HepG2 (cell line): ENCODE results near the gene SLC29A3. TPM values are rescaled to one million over a fixed set of nuclear protein-coding genes. Genes with fewer than 3 reads are reported as not detected.

ENCODE experiments used
- ATAC-seq: fragments of 200-7000 bp; cut with Tn5 transposase; 3 replicates; pipeline ENCODE4 v1.9.1; 2020; ENCODE audit warnings: mild to moderate bottlenecking, moderate library complexity
- BruUV-seq: library from RNA; stranded (reverse); fragments of 400-500 nt; replicated peaks from 2 replicates; lab custom pipeline; 2021; lab: Mats Ljungman, UMichigan
- CTCF ChIA-PET: fragments of 300-600 bp; formaldehyde crosslinking; extraction: SDS; loops from one replicate; lab custom pipeline; 2021; ENCODE audit warnings: low total read pairs, inconsistent platforms, low intra/inter-chr PET ratio; lab: Yijun Ruan, JAX
- POLR2A ChIA-PET: fragments of 350-600 bp; sonication (Branson Sonifier 250); formaldehyde crosslinking; loops from one replicate; lab custom pipeline; 2020; ENCODE audit warnings: antibody characterized with exemption, inconsistent platforms; lab: Yijun Ruan, JAX
- DNase-seq: peaks from one replicate; pipeline ENCODE4 v3.0.0-alpha.2; 2015; ENCODE audit warnings: low spot score
- FAIRE-seq: peaks from 3 replicates; lab custom pipeline; 2011; peaks lifted over from hg19 to GRCh38; lab: Jason Lieb, UNC
- H2AFZ ChIP-seq: one replicate; pipeline ENCODE4 v1.6.1; 2011; ENCODE audit warnings: low read length, inconsistent platforms
- H3K27ac ChIP-seq: fragments of 300-600 bp; 3 replicates; pipeline ENCODE4 v1.8.0; 2011; ENCODE audit warnings: mixed run types, mild to moderate bottlenecking, mixed read lengths, low read length, inconsistent platforms; ENCODE audit not compliant: insufficient read depth; ENCODE audit errors: extremely low read length
- H3K27me3 ChIP-seq, 2 experiments: fragments of 200-600 bp in 1 of 2; 2 replicates in 1 of 2; 3 replicates in 1 of 2; pipeline versions ENCODE4 v1.6.0 to v1.8.0; 2011; ENCODE audit warnings: low read length in 2 of 2, mild to moderate bottlenecking in 2 of 2, moderate library complexity in 2 of 2, inconsistent platforms in 1 of 2; ENCODE audit not compliant: insufficient read depth in 2 of 2, control insufficient read depth in 1 of 2
- H3K36me3 ChIP-seq, 2 experiments: fragments of 200-600 bp in 1 of 2; replicated peaks in 1 of 2; 2 replicates in 1 of 2; 3 replicates in 1 of 2; pipeline versions ENCODE4 v1.5.1 to v1.8.0; 2011; ENCODE audit warnings: low read length in 2 of 2, inconsistent platforms in 1 of 2; ENCODE audit not compliant: insufficient read depth in 2 of 2, control insufficient read depth in 1 of 2
- H3K4me1 ChIP-seq: 2 replicates; pipeline ENCODE4 v1.5.1; 2012; ENCODE audit warnings: low read length, inconsistent platforms; ENCODE audit not compliant: insufficient read depth
- H3K4me2 ChIP-seq: 2 replicates; pipeline ENCODE4 v1.6.0; 2011; ENCODE audit warnings: low read depth, low read length, inconsistent platforms
- H3K4me3 ChIP-seq, 3 experiments: fragments of 200-600 bp in 1 of 3; sonication (generic), shearing (Covaris generic) in 1 of 3; replicated peaks in 1 of 3; 2 replicates each; pipeline ENCODE4 v1.5.1; 2011 to 2016; ENCODE audit warnings: low read length in 3 of 3, inconsistent platforms in 2 of 3, low read depth in 2 of 3, mild to moderate bottlenecking in 2 of 3, control low read depth in 1 of 3, mixed read lengths in 1 of 3; ENCODE audit not compliant: insufficient read depth in 1 of 3
- H3K79me2 ChIP-seq: one replicate; pipeline ENCODE4 v1.6.1; 2011; ENCODE audit warnings: low read length, inconsistent platforms; ENCODE audit not compliant: insufficient read depth
- H3K9ac ChIP-seq: 2 replicates; pipeline ENCODE4 v1.6.0; 2011; ENCODE audit warnings: mild to moderate bottlenecking, low read depth, low read length, inconsistent platforms; ENCODE audit not compliant: insufficient read depth
- H3K9me3 ChIP-seq: 2 replicates; pipeline ENCODE4 v1.5.1; 2012; ENCODE audit warnings: mild to moderate bottlenecking, low read length
- H4K20me1 ChIP-seq: 2 replicates; pipeline ENCODE4 v1.6.0; 2011; ENCODE audit warnings: inconsistent platforms, mild to moderate bottlenecking, low read length, moderate library complexity; ENCODE audit not compliant: insufficient read depth
- EP300 ChIP-seq, 3 experiments: sonication (generic) in 1 of 3; formaldehyde crosslinking in 1 of 3; IDR thresholded peaks; 2 replicates each; pipeline versions ENCODE4 v1.5.1 to v1.6.1; 2011 to 2020; ENCODE audit warnings: low read depth in 2 of 3, low read length in 2 of 3, borderline replicate concordance in 1 of 3, improper control_type of control experiment in 1 of 3, mild to moderate bottlenecking in 1 of 3, missing genetic modification reagents in 1 of 3, moderate library complexity in 1 of 3
- KDM2A ChIP-seq: sonication (generic); formaldehyde crosslinking; IDR thresholded peaks from 2 replicates; pipeline ENCODE4 v1.4.0; 2020; ENCODE audit warnings: low read depth, missing genetic modification reagents, borderline replicate concordance
- MAFK ChIP-seq, 2 experiments: IDR thresholded peaks in 1 of 2; conservative IDR thresholded peaks in 1 of 2; 2 replicates each; pipeline ENCODE4 v1.6.1; 2011; ENCODE audit warnings: improper control_type of control experiment in 2 of 2, low read length in 2 of 2
- MEF2D ChIP-seq: sonication (generic); formaldehyde crosslinking; IDR thresholded peaks from 2 replicates; pipeline ENCODE4 v1.5.1; 2020; ENCODE audit warnings: mild to moderate bottlenecking, missing genetic modification reagents
- PAXIP1 ChIP-seq: sonication (generic); formaldehyde crosslinking; conservative IDR thresholded peaks from 2 replicates; pipeline ENCODE4 v1.4.0; 2020; ENCODE audit warnings: mild to moderate bottlenecking, missing genetic modification reagents, moderate library complexity
- RFX1 ChIP-seq: fragments of 450-650 bp; IDR thresholded peaks from 2 replicates; pipeline ENCODE4 v1.6.1; 2017
- SAP130 ChIP-seq: IDR thresholded peaks from 2 replicates; pipeline ENCODE4 v1.6.1; 2016; ENCODE audit warnings: low read depth
- TCF7 ChIP-seq: sonication (generic); IDR thresholded peaks from 2 replicates; pipeline ENCODE4 v1.6.1; 2016; ENCODE audit warnings: antibody characterized with exemption, low read depth
- TOPORS ChIP-seq: sonication (generic); formaldehyde crosslinking; IDR thresholded peaks from 2 replicates; pipeline ENCODE4 v1.8.0; 2023; ENCODE audit warnings: mild to moderate bottlenecking, missing genetic modification reagents
- ZBTB38 ChIP-seq: sonication (generic); formaldehyde crosslinking; IDR thresholded peaks from 2 replicates; pipeline ENCODE4 v1.5.1; 2020; ENCODE audit warnings: mild to moderate bottlenecking, missing genetic modification reagents
- WGBS: methylation state at CpG from one replicate; pipeline ENCODE4 v1.1.6; 2017; ENCODE audit warnings: low lambda C conversion rate; 5-methylcytosine and 5-hydroxymethylcytosine counted together
- in situ Hi-C: cut with HindIII; loops from 2 replicates; pipeline ENCODE4 v1.10.0; 2017; ENCODE audit warnings: low pct_unique_long_range_greater_than_20kb; ENCODE audit not compliant: extremely low pct_ligation_motif_present
- intact Hi-C: fragments of 100-400 bp; cut with micrococcal nuclease; formaldehyde crosslinking; loops from one replicate; pipeline ENCODE4 v1.10.0; 2022; ENCODE audit not compliant: unreplicated experiment
- polyA plus RNA-seq, 8 experiments: library from polyadenylated mRNA; depleted of rRNA in 3 of 8; stranded (reverse) in 7 of 8; unstranded in 1 of 8; fragments of >200 nt; fragmentation: Illumina TruSeq in 4 of 8; extraction: Trizol in 4 of 8; gene quantifications; 2 replicates each; pipeline versions ENCODE4 v1.2.1 to v1.2.3, GENCODE V29; 2011 to 2016; ENCODE audit warnings: low read depth in 4 of 8, missing spikeins in 1 of 8, mixed read lengths in 1 of 8; ENCODE audit not compliant: insufficient read depth in 1 of 8
- total RNA-seq, 5 experiments: library from RNA; depleted of rRNA; stranded (reverse); fragments of >200 nt; fragmentation: Illumina TruSeq; extraction: Trizol; gene quantifications; 2 replicates each; pipeline ENCODE4 v1.2.3, GENCODE V29; 2016; ENCODE audit warnings: low read depth in 1 of 5
- TF ChIP-seq, protein P1 (sequence below): sonication (generic); formaldehyde crosslinking; IDR thresholded peaks from 2 replicates; pipeline ENCODE4 v1.4.0; 2020; ENCODE audit warnings: mild to moderate bottlenecking, low read depth, missing genetic modification reagents
- TF ChIP-seq, protein P2 (sequence below): sonication (generic); formaldehyde crosslinking; IDR thresholded peaks from 2 replicates; pipeline ENCODE4 v1.5.0; 2020; ENCODE audit warnings: mild to moderate bottlenecking, missing genetic modification reagents
- TF ChIP-seq, protein P3 (sequence below): sonication (generic); formaldehyde crosslinking; IDR thresholded peaks from 2 replicates; pipeline ENCODE4 v1.5.0; 2020; ENCODE audit warnings: mild to moderate bottlenecking, missing genetic modification reagents

The SLC29A3 gene
- total and polyA plus RNA-seq, 2 of the 13 experiments (the other 11 are each of a cell fraction or from before 2014, with no cell fraction given), result 8.6 to 11.8 TPM

DNA sequence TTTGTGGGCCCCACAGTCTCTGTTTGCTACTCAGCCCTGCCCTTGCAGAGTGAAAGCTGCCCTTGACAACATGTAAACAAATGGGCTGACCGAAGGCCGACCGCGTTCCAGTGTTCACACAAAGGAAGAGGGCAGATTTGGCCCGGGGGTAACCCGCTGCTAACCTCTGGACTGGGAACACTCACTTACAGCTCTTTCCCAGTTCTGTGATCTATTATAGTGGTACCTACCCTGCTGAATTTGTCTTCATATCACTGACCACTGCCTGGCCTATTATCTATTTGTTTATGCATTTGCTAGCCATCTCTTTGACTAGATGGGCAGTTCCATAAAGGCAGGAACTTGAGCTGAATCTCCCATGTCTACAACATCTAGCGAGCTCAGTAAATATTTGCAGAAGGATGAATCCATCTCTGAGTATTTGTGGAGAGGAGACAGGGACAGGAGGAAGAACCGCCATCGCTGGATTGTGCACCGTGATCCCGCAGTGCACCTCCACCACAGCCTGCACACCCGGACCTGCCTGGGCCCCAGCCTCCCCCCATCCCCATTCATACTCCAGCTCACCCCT lies 15.2 kb downstream of the SLC29A3 start:
- H3K9ac ChIP-seq, result peak overlapping the region; percentile 67
- ATAC-seq (peak; percentile 93), FAIRE-seq (peak; percentile 75), DNase-seq (peak; percentile 90)
- no peaks in the 10 kb centered on the region for H3K27me3 ChIP-seq
- WGBS, result 2% methylated on average over 7 of the region's 12 CpGs
- H3K27ac ChIP-seq, result peak overlapping the region; percentile 92
- BruUV-seq, result TSS peak; percentile 16
- in situ Hi-C loops (loop anchor here (25.0 kb wide), 1 partner anchor 703 kb away; no protein-coding TSS in a partner anchor), intact Hi-C loops (loop anchor here (1.0 to 2.0 kb wide), 3 partner anchors 14 to 42 kb away; partner anchors contain the start of gene SLC29A3)
- peaks cover 2 to 18% of the 10 kb centered on the region in 2 experiments for H3K36me3 ChIP-seq
- peaks cover 96% of the 10 kb centered on the region for H3K4me1 ChIP-seq
- peaks cover 17% of the 10 kb centered on the region for H3K79me2 ChIP-seq
- H2AFZ ChIP-seq, result no peak overlapping the region
- POLR2A ChIA-PET, result interaction anchor here (0.8 to 16.7 kb wide), 12 partner anchors 9 to 517 kb away, joined by 3 to 210 read pairs (median 6); partner anchors contain the start of genes PSAP and SLC29A3
- peak overlapping the region; percentile 82 for H3K4me2 ChIP-seq
- H3K9me3 ChIP-seq, result no peaks in the 10 kb centered on the region
- H3K4me3 ChIP-seq, result peak overlapping the region in 2 of 3 experiments; percentile 23 to 51; a peak in 3 of 6 replicates
- CTCF ChIA-PET, result no interaction called here
- H4K20me1 ChIP-seq, result no peaks in the 10 kb centered on the region
- no peak for TF ChIP-seq MAFK (conservative IDR thresholded peaks at IDR 0.05 in 1 of 2, IDR thresholded peaks at IDR 0.05 in 1 of 2; ENCODE audit: low read length in 2 of 2)
- TF ChIP-seq, protein P1, sequence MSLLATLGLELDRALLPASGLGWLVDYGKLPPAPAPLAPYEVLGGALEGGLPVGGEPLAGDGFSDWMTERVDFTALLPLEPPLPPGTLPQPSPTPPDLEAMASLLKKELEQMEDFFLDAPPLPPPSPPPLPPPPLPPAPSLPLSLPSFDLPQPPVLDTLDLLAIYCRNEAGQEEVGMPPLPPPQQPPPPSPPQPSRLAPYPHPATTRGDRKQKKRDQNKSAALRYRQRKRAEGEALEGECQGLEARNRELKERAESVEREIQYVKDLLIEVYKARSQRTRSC, result no peak
- 0 out of 2 replicates have a peak, but pooled peaks have one; percentile 26 for TF ChIP-seq TOPORS (CRISPR knock-in tag)
- TF ChIP-seq, protein P2, sequence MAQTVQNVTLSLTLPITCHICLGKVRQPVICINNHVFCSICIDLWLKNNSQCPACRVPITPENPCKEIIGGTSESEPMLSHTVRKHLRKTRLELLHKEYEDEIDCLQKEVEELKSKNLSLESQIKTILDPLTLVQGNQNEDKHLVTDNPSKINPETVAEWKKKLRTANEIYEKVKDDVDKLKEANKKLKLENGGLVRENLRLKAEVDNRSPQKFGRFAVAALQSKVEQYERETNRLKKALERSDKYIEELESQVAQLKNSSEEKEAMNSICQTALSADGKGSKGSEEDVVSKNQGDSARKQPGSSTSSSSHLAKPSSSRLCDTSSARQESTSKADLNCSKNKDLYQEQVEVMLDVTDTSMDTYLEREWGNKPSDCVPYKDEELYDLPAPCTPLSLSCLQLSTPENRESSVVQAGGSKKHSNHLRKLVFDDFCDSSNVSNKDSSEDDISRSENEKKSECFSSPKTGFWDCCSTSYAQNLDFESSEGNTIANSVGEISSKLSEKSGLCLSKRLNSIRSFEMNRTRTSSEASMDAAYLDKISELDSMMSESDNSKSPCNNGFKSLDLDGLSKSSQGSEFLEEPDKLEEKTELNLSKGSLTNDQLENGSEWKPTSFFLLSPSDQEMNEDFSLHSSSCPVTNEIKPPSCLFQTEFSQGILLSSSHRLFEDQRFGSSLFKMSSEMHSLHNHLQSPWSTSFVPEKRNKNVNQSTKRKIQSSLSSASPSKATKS (CRISPR knock-in tag), result no peak
- TF ChIP-seq RFX1, result peak; percentile 37; the same call in 1 of the 2 replicates
- peak; percentile 52; the same call in 1 of the 2 replicates for TF ChIP-seq KDM2A (CRISPR knock-in tag)
- TF ChIP-seq TCF7, result 0 out of 2 replicates have a peak, but pooled peaks have one; percentile 30
- peak; percentile 74 for TF ChIP-seq SAP130 (CRISPR knock-in tag)
- peak; percentile 20; the same call in 1 of the 2 replicates for TF ChIP-seq MEF2D (CRISPR knock-in tag)
- no peak for TF ChIP-seq ZBTB38
- TF ChIP-seq PAXIP1 (CRISPR knock-in tag), result peak; percentile 94
- TF ChIP-seq, protein P3, sequence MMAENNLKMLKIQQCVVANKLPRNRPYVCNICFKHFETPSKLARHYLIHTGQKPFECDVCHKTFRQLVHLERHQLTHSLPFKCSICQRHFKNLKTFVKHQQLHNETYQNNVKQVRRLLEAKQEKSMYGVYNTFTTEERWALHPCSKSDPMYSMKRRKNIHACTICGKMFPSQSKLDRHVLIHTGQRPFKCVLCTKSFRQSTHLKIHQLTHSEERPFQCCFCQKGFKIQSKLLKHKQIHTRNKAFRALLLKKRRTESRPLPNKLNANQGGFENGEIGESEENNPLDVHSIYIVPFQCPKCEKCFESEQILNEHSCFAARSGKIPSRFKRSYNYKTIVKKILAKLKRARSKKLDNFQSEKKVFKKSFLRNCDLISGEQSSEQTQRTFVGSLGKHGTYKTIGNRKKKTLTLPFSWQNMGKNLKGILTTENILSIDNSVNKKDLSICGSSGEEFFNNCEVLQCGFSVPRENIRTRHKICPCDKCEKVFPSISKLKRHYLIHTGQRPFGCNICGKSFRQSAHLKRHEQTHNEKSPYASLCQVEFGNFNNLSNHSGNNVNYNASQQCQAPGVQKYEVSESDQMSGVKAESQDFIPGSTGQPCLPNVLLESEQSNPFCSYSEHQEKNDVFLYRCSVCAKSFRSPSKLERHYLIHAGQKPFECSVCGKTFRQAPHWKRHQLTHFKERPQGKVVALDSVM, result peak; percentile 47; the same call in 1 of the 2 replicates
- peak in 1 of 2 experiments; percentile 57; a peak in 2 of 4 replicates for TF ChIP-seq EP300 (IDR thresholded peaks at IDR 0.05; ENCODE audit: low read depth in 2 of 2, low read length in 2 of 2)
- no peak for TF ChIP-seq EP300 (CRISPR knock-in tag; IDR thresholded peaks at IDR 0.05; ENCODE audit: borderline replicate concordance)
